Colon (tissue), 2 donors: ENCODE data around the gene OR7C2.

Source experiments
- FAIRE-seq: peaks from 2 replicates; lab custom pipeline; 2012; peaks lifted over from hg19 to GRCh38; lab: Jason Lieb, UNC
- donor health status: control.
- donor health status: control.

Gene OR7C2

GRCh38 chr19:14979476-14980255 is 38.4 kb downstream of the OR7C2 start, which contains the start of gene SLC1A6:
Gene SLC1A6 (minus strand): TSS chr19:14979864. CDS start chr19:14972910, 6,954 bp downstream.
- FAIRE-seq = no peak

- no peak for FAIRE-seq
Observed at GRCh38 chr19:14985133-14985532, 43.8 kb downstream of the OR7C2 start.
